HCT116 (cell line): Measurements from ENCODE around the gene OSGIN1. TPM values are rescaled to one million over a fixed set of nuclear protein-coding genes. Genes with fewer than 3 reads are reported as not detected.

Source experiments
- ATAC-seq: fragments of 200-7000 bp; cut with Tn5 transposase; 2 replicates; pipeline ENCODE4 v1.9.1; 2020; ENCODE audit warnings: mild to moderate bottlenecking, moderate library complexity
- BruUV-seq: library from RNA; stranded (reverse); fragments of 400-500 nt; replicated peaks from 2 replicates; lab custom pipeline; 2021; lab: Mats Ljungman, UMichigan
- CTCF ChIA-PET: fragments of 300-600 bp; sonication (Branson Sonifier 250); formaldehyde crosslinking; loops from one replicate; lab custom pipeline; 2021; ENCODE audit warnings: antibody characterized with exemption; lab: Charles Lee
- POLR2A ChIA-PET: fragments of 300-600, 350-600 bp; sonication (Branson Sonifier 250); formaldehyde crosslinking; loops from one replicate; lab custom pipeline; 2021; ENCODE audit warnings: antibody characterized with exemption; lab: Charles Lee
- RAD21 ChIA-PET, 2 experiments: fragments of 300-600 bp; sonication (Branson Sonifier 250); formaldehyde crosslinking; loops; one replicate each; lab custom pipeline; 2023; ENCODE audit warnings: low total read pairs in 2 of 2; ENCODE audit not compliant: uncharacterized antibody in 2 of 2, unreplicated experiment in 2 of 2, low non-redundant PET in 1 of 2; lab: Charles Lee
- DNase-seq: peaks from one replicate; pipeline ENCODE4 v3.0.0-alpha.2; 2010; ENCODE audit warnings: low read depth, low spot score
- H2AFZ ChIP-seq: fragments of 200-600 bp; shearing (Covaris generic), sonication (generic); 2 replicates; pipeline ENCODE4 v1.6.1; 2017; ENCODE audit warnings: low read depth, mixed run types, mixed read lengths, antibody characterized with exemption, low read length; ENCODE audit not compliant: poor library complexity, severe bottlenecking
- H3K27ac ChIP-seq: 2 replicates; pipeline ENCODE4 v1.5.1; 2012; ENCODE audit warnings: low read depth, low read length
- H3K27me3 ChIP-seq: fragments of 200-600 bp; sonication (generic); 2 replicates; pipeline ENCODE4 v1.6.1; 2016; ENCODE audit warnings: mixed run types, low read length, mixed read lengths; ENCODE audit not compliant: insufficient read depth
- H3K36me3 ChIP-seq, 2 experiments: fragments of 200-500 bp in 1 of 2; fragments of 200-600 bp in 1 of 2; sonication (Bioruptor generic) in 1 of 2; sonication (generic) in 1 of 2; 2 replicates each; pipeline versions ENCODE4 v1.5.1 to v1.6.1; 2014 to 2016; ENCODE audit warnings: low read length in 2 of 2, inconsistent platforms in 1 of 2, mixed read lengths in 1 of 2, mixed run types in 1 of 2; ENCODE audit not compliant: insufficient read depth in 2 of 2, control insufficient read depth in 1 of 2
- H3K4me1 ChIP-seq, 2 experiments: fragments of 200-600 bp in 1 of 2; sonication (generic) in 1 of 2; 2 replicates each; pipeline versions ENCODE4 v1.5.1 to v1.6.1; 2012 to 2017; ENCODE audit warnings: low read length in 2 of 2, inconsistent platforms in 1 of 2, mild to moderate bottlenecking in 1 of 2, mixed read lengths in 1 of 2, mixed run types in 1 of 2, moderate library complexity in 1 of 2; ENCODE audit not compliant: insufficient read depth in 2 of 2, control insufficient read depth in 1 of 2
- H3K4me2 ChIP-seq: fragments of 200-600 bp; sonication (generic); 2 replicates; pipeline ENCODE4 v1.6.1; 2017; ENCODE audit warnings: mixed run types, low read length, mixed read lengths
- H3K4me3 ChIP-seq, 2 experiments: fragments of 200-600 bp in 1 of 2; sonication (generic) in 1 of 2; replicated peaks in 1 of 2; 2 replicates each; pipeline ENCODE4 v1.5.1; 2011 to 2016; ENCODE audit warnings: low read length in 2 of 2, control low read depth in 1 of 2, low read depth in 1 of 2, mild to moderate bottlenecking in 1 of 2, mixed read lengths in 1 of 2, mixed run types in 1 of 2
- H3K79me2 ChIP-seq: fragments of 200-600 bp; sonication (generic); 2 replicates; pipeline ENCODE4 v1.6.1; 2017; ENCODE audit warnings: mild to moderate bottlenecking, mixed run types, low read length, moderate library complexity, mixed read lengths; ENCODE audit not compliant: insufficient read depth
- H3K9ac ChIP-seq: fragments of 200-600 bp; sonication (generic); 2 replicates; pipeline ENCODE4 v1.6.1; 2016; ENCODE audit warnings: low read length, mixed read lengths
- H3K9me2 ChIP-seq: fragments of 200-600 bp; sonication (generic), shearing (Covaris generic); 2 replicates; pipeline ENCODE4 v1.6.1; 2017; ENCODE audit warnings: mixed run types, mild to moderate bottlenecking, moderate library complexity; ENCODE audit not compliant: insufficient read depth
- H3K9me3 ChIP-seq, 2 experiments: fragments of 200-500 bp in 1 of 2; fragments of 200-600 bp in 1 of 2; sonication (Bioruptor generic) in 1 of 2; sonication (generic) in 1 of 2; 2 replicates each; pipeline ENCODE4 v1.6.1; 2014 to 2017; ENCODE audit warnings: low read length in 2 of 2, mixed read lengths in 2 of 2, inconsistent platforms in 1 of 2, low read depth in 1 of 2, mild to moderate bottlenecking in 1 of 2, mixed run types in 1 of 2, moderate library complexity in 1 of 2; ENCODE audit not compliant: control insufficient read depth in 1 of 2, insufficient read depth in 1 of 2
- H4K20me1 ChIP-seq: fragments of 200-600 bp; sonication (generic), shearing (Covaris generic); 2 replicates; pipeline ENCODE4 v1.6.1; 2017; ENCODE audit warnings: mixed run types, mild to moderate bottlenecking, moderate library complexity; ENCODE audit not compliant: insufficient read depth
- JUND ChIP-seq: IDR thresholded peaks from 2 replicates; pipeline ENCODE4 v1.6.1; 2012
- POLR2AphosphoS5 ChIP-seq: IDR thresholded peaks from 2 replicates; pipeline ENCODE4 v1.6.1; 2011; ENCODE audit warnings: mild to moderate bottlenecking, low read depth, low read length, moderate library complexity
- ZFX ChIP-seq: fragments of 450-650 bp; IDR thresholded peaks from 2 replicates; pipeline ENCODE4 v1.6.1; 2017
- intact Hi-C: fragments of 100-400 bp; cut with micrococcal nuclease; formaldehyde crosslinking; loops from 2 replicates; pipeline ENCODE4 v1.10.0; 2022
- total RNA-seq: library from RNA; stranded (reverse); gene quantifications from one replicate; pipeline ENCODE4 v1.2.1, GENCODE V29; 2021; ENCODE audit not compliant: unreplicated experiment

The OSGIN1 gene
- total RNA-seq, 1 experiment from 2014 or later: 19.8 TPM

- Histone ChIP-seq H4K20me1 (no peaks in the 10 kb centered on the region), H3K9me3 (no peaks in the 10 kb centered on the region), H3K27ac (no peak overlapping the region), H3K9me2 (no peaks in the 10 kb centered on the region), H3K27me3 (no peaks in the 10 kb centered on the region), H3K4me1 (peaks cover 7 to 26% of the 10 kb centered on the region in 2 experiments), H3K9ac (no peak overlapping the region), H2AFZ (no peak overlapping the region), H3K79me2 (no peaks in the 10 kb centered on the region), H3K36me3 (no peaks in the 10 kb centered on the region)
- DNase-seq: no peak
- RAD21 ChIA-PET: no interaction called here
- BruUV-seq: no TSS peak
- no peak for TF ChIP-seq POLR2AphosphoS5
- TF ChIP-seq, all 23 proteins: peak for 0
- ChIA-PET CTCF (no interaction called here), POLR2A (no interaction called here)
- intact Hi-C loops: no loop called here
- no peak for ATAC-seq
- H3K4me2 ChIP-seq: no peak overlapping the region
- no peak overlapping the region for H3K4me3 ChIP-seq
Measured at GRCh38 chr16:83930730-83931500, 22.1 kb upstream of the OSGIN1 start.

- Histone ChIP-seq H3K9ac (no peak overlapping the region), H3K79me2 (no peaks in the 10 kb centered on the region), H3K27me3 (no peaks in the 10 kb centered on the region), H3K27ac (no peak overlapping the region), H3K9me2 (no peaks in the 10 kb centered on the region), H3K4me1 (peaks cover 5 to 21% of the 10 kb centered on the region in 2 experiments), H3K4me2 (no peak overlapping the region), H3K9me3 (no peaks in the 10 kb centered on the region), H4K20me1 (no peaks in the 10 kb centered on the region), H3K4me3 (no peak overlapping the region), H2AFZ (no peak overlapping the region), H3K36me3 (no peaks in the 10 kb centered on the region)
- BruUV-seq: no TSS peak
- intact Hi-C loops: no loop called here
- DNase-seq (no peak), ATAC-seq (no peak)
- ChIA-PET RAD21 (no interaction called here), POLR2A (no interaction called here), CTCF (no interaction called here)
- TF ChIP-seq JUND: no peak
- TF ChIP-seq ZFX: no peak
Measured at GRCh38 chr16:83931556-83931955, 21.5 kb upstream of the OSGIN1 start.
